Gastroesophageal sphincter (tissue), 4 donors: ENCODE data around the gene ITGB2. TPM values are rescaled to one million over a fixed set of nuclear protein-coding genes. Genes with fewer than 3 reads are reported as not detected.

ENCODE experiments used
- ATAC-seq: fragments of 150-250 bp; one replicate; pipeline ENCODE4 v1.9.1; 2016; ENCODE audit warnings: mild to moderate bottlenecking, moderate library complexity
- H3K27ac ChIP-seq, 4 donors: fragments of 200-600 bp; sonication (generic) in 3 of 4; 1 replicate in 3 of 4; 2 replicates in 1 of 4; pipeline ENCODE4 v1.5.1; 2016 to 2019
- H3K27me3 ChIP-seq: fragments of 200-600 bp; sonication (generic); one replicate; pipeline ENCODE4 v1.5.1; 2019
- H3K36me3 ChIP-seq, 2 donors: fragments of 200-600 bp; sonication (generic); one replicate each; pipeline ENCODE4 v1.5.1; 2019; ENCODE audit warnings: control low read depth in 1 of 2
- H3K4me1 ChIP-seq, 3 donors: fragments of 200-600 bp; sonication (generic); 1 replicate in 2 of 3; 2 replicates in 1 of 3; pipeline ENCODE4 v1.5.1; 2016 to 2019; ENCODE audit warnings: control low read depth in 2 of 3
- H3K4me3 ChIP-seq, 2 donors: fragments of 200-600 bp; sonication (generic); one replicate each; pipeline ENCODE4 v1.5.1; 2019; ENCODE audit warnings: mild to moderate bottlenecking in 1 of 2, moderate library complexity in 1 of 2
- H3K9me3 ChIP-seq, 3 donors: fragments of 200-600 bp; sonication (generic); one replicate each; pipeline ENCODE4 v1.5.1; 2017 to 2019; ENCODE audit warnings: control low read depth in 2 of 3
- EP300 ChIP-seq: sonication (generic); formaldehyde crosslinking; IDR thresholded peaks from one replicate; pipeline ENCODE4 v1.6.1; 2017; ENCODE audit warnings: antibody characterized with exemption, mild to moderate bottlenecking
- POLR2A ChIP-seq, 2 donors: fragments of 450-650 bp; IDR thresholded peaks; one replicate each; pipeline ENCODE4 v1.6.1; 2017; ENCODE audit warnings: antibody characterized with exemption in 2 of 2, mild to moderate bottlenecking in 2 of 2, moderate library complexity in 1 of 2
- POLR2AphosphoS5 ChIP-seq: sonication (generic); formaldehyde crosslinking; IDR thresholded peaks from one replicate; pipeline ENCODE4 v1.6.1; 2017; ENCODE audit warnings: antibody characterized with exemption
- WGBS, 2 donors: methylation state at CpG; one replicate each; pipeline ENCODE4 v1.1.5; 2018; ENCODE audit warnings: low coverage in 1 of 2; 5-methylcytosine and 5-hydroxymethylcytosine counted together
- total RNA-seq, 4 donors: library from RNA; depleted of rRNA; stranded (reverse); fragments of >200 nt; gene quantifications; one replicate each; pipeline ENCODE4 v1.1.0, GENCODE V29; 2016
- TF ChIP-seq, protein P1 (sequence below), 4 experiments: fragments of 200-600 bp in 2 of 4; fragments of 450-650 bp in 2 of 4; sonication (generic) in 1 of 4; IDR thresholded peaks; one replicate each; pipeline ENCODE4 v1.5.1; 2017 to 2019; ENCODE audit warnings: antibody characterized with exemption in 4 of 4, mild to moderate bottlenecking in 2 of 4, moderate library complexity in 2 of 4

Gene ITGB2
- total RNA-seq, 4 donors from 2014 or later, result 10.4 to 112 (median 41.4) TPM

- ATAC-seq, result no peak
- no peak for TF ChIP-seq POLR2AphosphoS5
- TF ChIP-seq, protein P1, sequence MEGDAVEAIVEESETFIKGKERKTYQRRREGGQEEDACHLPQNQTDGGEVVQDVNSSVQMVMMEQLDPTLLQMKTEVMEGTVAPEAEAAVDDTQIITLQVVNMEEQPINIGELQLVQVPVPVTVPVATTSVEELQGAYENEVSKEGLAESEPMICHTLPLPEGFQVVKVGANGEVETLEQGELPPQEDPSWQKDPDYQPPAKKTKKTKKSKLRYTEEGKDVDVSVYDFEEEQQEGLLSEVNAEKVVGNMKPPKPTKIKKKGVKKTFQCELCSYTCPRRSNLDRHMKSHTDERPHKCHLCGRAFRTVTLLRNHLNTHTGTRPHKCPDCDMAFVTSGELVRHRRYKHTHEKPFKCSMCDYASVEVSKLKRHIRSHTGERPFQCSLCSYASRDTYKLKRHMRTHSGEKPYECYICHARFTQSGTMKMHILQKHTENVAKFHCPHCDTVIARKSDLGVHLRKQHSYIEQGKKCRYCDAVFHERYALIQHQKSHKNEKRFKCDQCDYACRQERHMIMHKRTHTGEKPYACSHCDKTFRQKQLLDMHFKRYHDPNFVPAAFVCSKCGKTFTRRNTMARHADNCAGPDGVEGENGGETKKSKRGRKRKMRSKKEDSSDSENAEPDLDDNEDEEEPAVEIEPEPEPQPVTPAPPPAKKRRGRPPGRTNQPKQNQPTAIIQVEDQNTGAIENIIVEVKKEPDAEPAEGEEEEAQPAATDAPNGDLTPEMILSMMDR (IDR thresholded peaks at IDR 0.05), result no peak
- no peak for TF ChIP-seq POLR2A (IDR thresholded peaks at IDR 0.05)
- no peak for TF ChIP-seq EP300
- Histone ChIP-seq H3K36me3 (peaks cover 0 to 20% of the 10 kb centered on the region in 2 donors), H3K27ac (peak overlapping the region in 3 of 4 donors; percentile 80 to 85 (median 81)), H3K27me3 (no peaks in the 10 kb centered on the region), H3K9me3 (no peaks in the 10 kb centered on the region), H3K4me3 (no peak overlapping the region), H3K4me1 (peaks cover 3 to 72% (median 35%) of the 10 kb centered on the region in 3 donors)
- 80% methylated on average over 5 of the region's 22 CpGs; no CpG with 5 or more reads in 1 of the 2 donors for WGBS, 2 donors
Observed at GRCh38 chr21:44954281-44954771, 33.6 kb upstream of the ITGB2 start.

DNA sequence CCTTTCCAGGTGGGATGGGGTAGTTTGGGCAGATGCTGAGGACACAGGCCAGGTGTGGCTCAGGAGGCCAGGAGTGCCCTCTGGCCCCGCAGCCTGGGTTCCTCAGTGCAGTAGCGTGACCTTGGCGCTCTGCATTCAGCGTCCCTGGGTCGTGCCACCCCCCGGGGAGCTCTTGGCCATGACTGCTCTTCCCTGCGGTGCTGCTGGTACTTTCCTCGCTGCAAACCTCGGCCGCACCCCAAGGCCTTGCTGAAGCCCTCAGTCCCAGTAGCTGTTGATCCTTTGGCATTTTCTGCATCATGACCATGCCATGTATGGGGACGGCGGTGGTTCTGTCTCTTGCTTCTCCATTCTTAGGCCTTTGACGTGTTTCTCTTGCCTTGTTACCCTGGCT, 32.9 kb upstream of the ITGB2 start:
- 92% methylated on average over 4 of the region's 13 CpGs; no CpG with 5 or more reads in 1 of the 2 donors for WGBS, 2 donors

GRCh38 chr21:44952929-44953627, 32.4 kb upstream of the ITGB2 start:
- peaks cover 0 to 62% (median 25%) of the 10 kb centered on the region in 3 donors for H3K4me1 ChIP-seq
- TF ChIP-seq POLR2AphosphoS5, result no peak

More for the DNA sequence above, 32.9 kb upstream of the ITGB2 start:
- no peak for ATAC-seq
- Histone ChIP-seq H3K27me3 (no peaks in the 10 kb centered on the region), H3K27ac (peak overlapping the region in 3 of 4 donors; percentile 80 to 85 (median 81)), H3K4me3 (no peak overlapping the region), H3K36me3 (peaks cover 0 to 20% of the 10 kb centered on the region in 2 donors), H3K9me3 (no peaks in the 10 kb centered on the region), H3K4me1 (peaks cover 0 to 68% (median 30%) of the 10 kb centered on the region in 3 donors)
- no peak for TF ChIP-seq POLR2AphosphoS5
- TF ChIP-seq EP300, result no peak
- TF ChIP-seq, protein P1 (IDR thresholded peaks at IDR 0.05), result no peak
- no peak for TF ChIP-seq POLR2A (IDR thresholded peaks at IDR 0.05)

DNA sequence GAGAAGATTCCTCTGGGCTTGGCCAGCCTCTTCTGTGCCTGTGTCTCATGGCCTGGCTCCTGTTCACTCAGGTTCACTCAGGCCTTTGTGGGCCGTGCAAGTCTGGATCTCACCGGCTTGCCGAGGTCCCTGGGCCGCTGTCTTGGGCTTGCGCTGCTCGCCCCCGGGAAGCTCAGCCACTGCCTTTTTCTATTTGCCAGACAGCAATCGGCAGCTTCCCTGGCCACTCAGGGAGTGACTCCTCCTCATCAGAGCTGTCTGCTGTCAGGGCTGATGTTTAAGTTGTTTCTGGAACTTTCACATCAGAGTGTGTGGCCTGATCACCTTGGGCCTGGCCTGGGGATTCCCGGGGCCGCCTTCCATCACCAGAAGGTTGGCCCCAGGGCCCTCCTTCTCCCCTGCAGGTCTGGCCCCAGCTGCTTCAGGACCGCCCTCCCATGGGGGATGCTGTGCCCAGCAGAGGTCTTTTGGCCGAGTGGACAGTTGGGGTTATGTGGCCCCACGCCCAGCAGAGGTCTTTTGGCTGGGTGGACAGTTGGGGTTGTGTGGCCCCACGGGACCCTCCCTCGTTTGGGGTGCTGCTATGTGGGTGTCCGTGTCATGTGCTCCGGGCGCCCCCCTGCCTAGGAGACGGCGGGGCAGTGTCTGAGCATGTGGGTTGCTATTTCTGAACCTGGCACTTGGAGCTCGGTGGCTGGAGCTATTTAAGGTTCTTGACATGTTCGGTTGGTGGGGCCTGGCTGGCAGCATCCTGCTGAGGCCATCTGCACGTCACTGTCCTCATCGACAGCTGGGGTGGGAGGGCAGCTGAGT, 31.6 kb upstream of the ITGB2 start:
- Histone ChIP-seq H3K36me3 (peaks cover 0 to 29% of the 10 kb centered on the region in 2 donors), H3K4me1 (peaks cover 0 to 55% (median 18%) of the 10 kb centered on the region in 3 donors), H3K9me3 (no peaks in the 10 kb centered on the region), H3K4me3 (no peak overlapping the region), H3K27me3 (no peaks in the 10 kb centered on the region), H3K27ac (peak overlapping the region; percentile 51 to 85 (median 80))
- ATAC-seq, result peak; percentile 21
- TF ChIP-seq, protein P1 (IDR thresholded peaks at IDR 0.05), result no peak
- no peak for TF ChIP-seq EP300
- TF ChIP-seq POLR2A (IDR thresholded peaks at IDR 0.05), result no peak
- TF ChIP-seq POLR2AphosphoS5, result no peak
- WGBS, 2 donors, result 67 to 100% methylated on average over 1 to 5 of the region's 24 CpGs

More at GRCh38 chr21:44952929-44953627, 32.4 kb upstream of the ITGB2 start:
- no peak for ATAC-seq
- Histone ChIP-seq H3K27me3 (no peaks in the 10 kb centered on the region), H3K4me3 (no peak overlapping the region), H3K27ac (peak overlapping the region in 3 of 4 donors; percentile 80 to 85 (median 81)), H3K9me3 (no peaks in the 10 kb centered on the region), H3K36me3 (peaks cover 0 to 22% of the 10 kb centered on the region in 2 donors)
- no CpG with 5 or more reads among the region's 25 CpGs for WGBS, 2 donors
